GM18867 (cell line): ENCODE measurements around the gene AP2S1.
"Not testable (repeated sequence)": the region's sequence is repeated elsewhere in the genome, so short reads cannot be mapped to it uniquely, and the experiment has no call there.

Experiments
- ATAC-seq: cut with Tn5 transposase; IDR thresholded peaks from one replicate; pipeline ENCODE4 v1.9.1; 2021; ENCODE audit warnings: mild to moderate bottlenecking, moderate library complexity; ENCODE audit not compliant: unreplicated experiment

The AP2S1 gene

GRCh38 chr19:46844067-46844489 lies 6.6 kb downstream of the AP2S1 start:
- no peak for ATAC-seq

GRCh38 chr19:46842791-46843190 lies 7.9 kb downstream of the AP2S1 start:
- no peak for ATAC-seq

- no peak for ATAC-seq
Observed at GRCh38 chr19:46841458-46842083, 9.1 kb downstream of the AP2S1 start.

GRCh38 chr19:46840498-46840942 lies 10.1 kb downstream of the AP2S1 start:
- no peak for ATAC-seq

GRCh38 chr19:46839752-46840497 lies 10.7 kb downstream of the AP2S1 start:
- ATAC-seq, result no peak

- ATAC-seq, result no peak
Observed at GRCh38 chr19:46838160-46838559, 12.5 kb downstream of the AP2S1 start.

GRCh38 chr19:46834984-46835383 lies 15.7 kb downstream of the AP2S1 start:
- no peak for ATAC-seq

GRCh38 chr19:46834121-46834520 lies 16.5 kb downstream of the AP2S1 start:
- no peak for ATAC-seq

GRCh38 chr19:46830864-46831263 lies 19.8 kb downstream of the AP2S1 start:
- ATAC-seq, result no peak

- no peak for ATAC-seq
Observed at GRCh38 chr19:46828484-46828883, 22.2 kb downstream of the AP2S1 start.

- ATAC-seq, result no peak
Observed at GRCh38 chr19:46825731-46826055, 25.0 kb downstream of the AP2S1 start.

GRCh38 chr19:46824890-46825730 lies 25.5 kb downstream of the AP2S1 start:
- no peak for ATAC-seq

GRCh38 chr19:46823049-46823448 lies 27.6 kb downstream of the AP2S1 start:
- ATAC-seq, result no peak

- ATAC-seq, result not testable (repeated sequence)
Observed at GRCh38 chr19:46822410-46822787, 28.2 kb downstream of the AP2S1 start.

GRCh38 chr19:46821512-46822409 lies 28.9 kb downstream of the AP2S1 start:
- ATAC-seq, result peak; percentile 38

- no peak for ATAC-seq
Observed at GRCh38 chr19:46818812-46819211, 31.8 kb downstream of the AP2S1 start.

GRCh38 chr19:46815833-46816627 lies 34.6 kb downstream of the AP2S1 start:
- ATAC-seq, result no peak

GRCh38 chr19:46813839-46814358 lies 36.7 kb downstream of the AP2S1 start:
- no peak for ATAC-seq

- ATAC-seq, result no peak
Observed at GRCh38 chr19:46812977-46813838, 37.4 kb downstream of the AP2S1 start.
